OCI-LY7 (cell line): ENCODE measurements around the gene NOL4L. TPM values are rescaled to one million over a fixed set of nuclear protein-coding genes. Genes with fewer than 3 reads are reported as not detected.

Experiments
- total RNA-seq, 2 experiments: library from RNA; depleted of rRNA in 1 of 2; stranded (reverse); fragments of >200 nt in 1 of 2; shearing (Covaris generic) in 1 of 2; gene quantifications; 2 replicates each; pipeline ENCODE4 v1.2.3, GENCODE V29; 2014 to 2022

The NOL4L gene
- total RNA-seq, 2 experiments from 2014 or later = 3.9 to 4.2 TPM

Other genes starting within 250 kb of the NOL4L start
- gene ASXL1, start 227.0 kb downstream of the NOL4L start, total RNA-seq (2014; rRNA removed; shearing (Covaris generic)) = 81.5 and 84.7 TPM in 2 replicates
- 111 and 122 TPM in 2 replicates for gene ASXL1, start 227.0 kb downstream of the NOL4L start, total RNA-seq (2022)
- gene C20orf203, start 88.6 kb upstream of the NOL4L start, total RNA-seq (2014; rRNA removed; shearing (Covaris generic)) = 0.47 and 0.70 TPM in 2 replicates
- 1.3 and 1.4 TPM in 2 replicates for gene C20orf203, start 88.6 kb upstream of the NOL4L start, total RNA-seq (2022)
- gene COMMD7, start 158.1 kb upstream of the NOL4L start, total RNA-seq (2014; rRNA removed; shearing (Covaris generic)) = 20.3 and 22.2 TPM in 2 replicates
- 20.5 and 25.2 TPM in 2 replicates for gene COMMD7, start 158.1 kb upstream of the NOL4L start, total RNA-seq (2022)
- gene DNMT3B, start 177.1 kb upstream of the NOL4L start, total RNA-seq (2014; rRNA removed; shearing (Covaris generic)) = 11.4 and 12.1 TPM in 2 replicates
- gene DNMT3B, start 177.1 kb upstream of the NOL4L start, total RNA-seq (2022) = 13.8 and 18.1 TPM in 2 replicates
- 106 and 116 TPM in 2 replicates for gene MAPRE1, start 234.6 kb upstream of the NOL4L start, total RNA-seq (2014; rRNA removed; shearing (Covaris generic))
- gene MAPRE1, start 234.6 kb upstream of the NOL4L start, total RNA-seq (2022) = 172 and 179 TPM in 2 replicates